OCI-LY1 (cell line): Measurements from ENCODE around the gene PKDCC.

Experiments
- EZH2 ChIP-seq: fragments of 200-600 bp; sonication (generic), shearing (Covaris generic); IDR thresholded peaks from 2 replicates; pipeline ENCODE4 v1.8.0; 2017; ENCODE audit warnings: borderline replicate concordance, mixed run types, mild to moderate bottlenecking, antibody characterized with exemption, low read length, moderate library complexity, mixed read lengths
- TF ChIP-seq, protein P1 (sequence below): fragments of 200-600 bp; sonication (generic), shearing (Covaris generic); IDR thresholded peaks from 2 replicates; pipeline ENCODE4 v1.5.1; 2017; ENCODE audit warnings: mild to moderate bottlenecking, antibody characterized with exemption, low read length, moderate library complexity, mixed read lengths

DNA sequence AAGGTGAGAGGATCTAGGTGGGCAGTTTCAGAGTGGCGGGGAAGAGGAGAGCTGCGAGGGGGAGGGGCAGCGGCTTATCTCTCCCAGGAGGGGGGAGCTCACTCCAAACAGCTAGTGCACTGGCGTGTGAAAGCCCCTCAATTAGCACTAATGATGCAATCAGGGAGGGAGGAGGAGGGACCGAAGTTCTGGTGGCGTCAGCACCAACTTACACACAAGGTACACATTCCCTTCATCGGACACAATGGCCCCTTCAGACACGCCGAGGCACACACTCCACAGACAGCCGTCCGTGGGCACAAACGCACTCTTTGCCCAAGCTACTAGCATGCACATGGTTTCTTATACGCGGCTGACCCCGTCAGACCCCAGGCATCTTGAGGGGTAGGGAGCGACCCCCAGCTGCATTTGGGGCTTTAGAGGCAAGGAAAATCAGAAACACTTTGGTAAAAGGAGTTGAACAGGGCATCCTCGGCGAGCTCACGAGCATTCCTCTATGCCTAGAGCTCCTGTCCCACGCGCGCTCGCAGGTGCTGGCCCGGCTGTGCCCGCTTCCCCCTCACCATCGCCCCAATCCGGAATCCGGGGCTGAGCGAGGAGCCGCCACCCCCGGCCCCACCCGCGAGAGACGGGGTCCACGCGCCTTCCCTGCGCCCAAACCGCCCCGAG, 868 bp upstream of the PKDCC start:
- TF ChIP-seq, protein P1, sequence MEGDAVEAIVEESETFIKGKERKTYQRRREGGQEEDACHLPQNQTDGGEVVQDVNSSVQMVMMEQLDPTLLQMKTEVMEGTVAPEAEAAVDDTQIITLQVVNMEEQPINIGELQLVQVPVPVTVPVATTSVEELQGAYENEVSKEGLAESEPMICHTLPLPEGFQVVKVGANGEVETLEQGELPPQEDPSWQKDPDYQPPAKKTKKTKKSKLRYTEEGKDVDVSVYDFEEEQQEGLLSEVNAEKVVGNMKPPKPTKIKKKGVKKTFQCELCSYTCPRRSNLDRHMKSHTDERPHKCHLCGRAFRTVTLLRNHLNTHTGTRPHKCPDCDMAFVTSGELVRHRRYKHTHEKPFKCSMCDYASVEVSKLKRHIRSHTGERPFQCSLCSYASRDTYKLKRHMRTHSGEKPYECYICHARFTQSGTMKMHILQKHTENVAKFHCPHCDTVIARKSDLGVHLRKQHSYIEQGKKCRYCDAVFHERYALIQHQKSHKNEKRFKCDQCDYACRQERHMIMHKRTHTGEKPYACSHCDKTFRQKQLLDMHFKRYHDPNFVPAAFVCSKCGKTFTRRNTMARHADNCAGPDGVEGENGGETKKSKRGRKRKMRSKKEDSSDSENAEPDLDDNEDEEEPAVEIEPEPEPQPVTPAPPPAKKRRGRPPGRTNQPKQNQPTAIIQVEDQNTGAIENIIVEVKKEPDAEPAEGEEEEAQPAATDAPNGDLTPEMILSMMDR = no peak
- no peak for TF ChIP-seq EZH2
